C4-2B (cell line): ENCODE results near the gene ULK3.

Source experiments
- H3K27ac ChIP-seq: fragments of 450-650 bp; 2 replicates; pipeline ENCODE4 v1.5.1; 2017
- CTCF ChIP-seq: fragments of 450-650 bp; conservative IDR thresholded peaks from 2 replicates; pipeline ENCODE4 v1.5.1; 2017; ENCODE audit warnings: mild to moderate bottlenecking
- ZFX ChIP-seq: fragments of 450-650 bp; IDR thresholded peaks from 2 replicates; pipeline ENCODE4 v1.6.1; 2017

The ULK3 gene

GRCh38 chr15:74835312-74835823 is 7.6 kb downstream of the ULK3 start:
- H3K27ac ChIP-seq: no peak overlapping the region
- TF ChIP-seq CTCF (peak; percentile 95), ZFX (no peak)

- no peak for TF ChIP-seq CTCF
- TF ChIP-seq ZFX: no peak
- H3K27ac ChIP-seq: no peak overlapping the region
These were observed 9.4 kb downstream of the ULK3 start for GRCh38 chr15:74833376-74834107.

- H3K27ac ChIP-seq: no peak overlapping the region
- TF ChIP-seq CTCF: no peak
- TF ChIP-seq ZFX: no peak
These were observed 10.1 kb downstream of the ULK3 start for GRCh38 chr15:74832826-74833225.

- no peak overlapping the region for H3K27ac ChIP-seq
- TF ChIP-seq CTCF: no peak
These were observed 11.0 kb downstream of the ULK3 start for GRCh38 chr15:74831813-74832495.

GRCh38 chr15:74830868-74831267 is 12.1 kb downstream of the ULK3 start:
- H3K27ac ChIP-seq: no peak overlapping the region
- TF ChIP-seq ZFX (no peak), CTCF (no peak)

GRCh38 chr15:74829991-74830390 is 13.0 kb downstream of the ULK3 start:
- TF ChIP-seq ZFX (no peak), CTCF (no peak)
- H3K27ac ChIP-seq: no peak overlapping the region

- no peak for TF ChIP-seq CTCF
- TF ChIP-seq ZFX: no peak
- no peak overlapping the region for H3K27ac ChIP-seq
These were observed 13.5 kb downstream of the ULK3 start for GRCh38 chr15:74829486-74829885.
